Measurements from ENCODE around the gene ZNF277.

The ZNF277 gene

DNA sequence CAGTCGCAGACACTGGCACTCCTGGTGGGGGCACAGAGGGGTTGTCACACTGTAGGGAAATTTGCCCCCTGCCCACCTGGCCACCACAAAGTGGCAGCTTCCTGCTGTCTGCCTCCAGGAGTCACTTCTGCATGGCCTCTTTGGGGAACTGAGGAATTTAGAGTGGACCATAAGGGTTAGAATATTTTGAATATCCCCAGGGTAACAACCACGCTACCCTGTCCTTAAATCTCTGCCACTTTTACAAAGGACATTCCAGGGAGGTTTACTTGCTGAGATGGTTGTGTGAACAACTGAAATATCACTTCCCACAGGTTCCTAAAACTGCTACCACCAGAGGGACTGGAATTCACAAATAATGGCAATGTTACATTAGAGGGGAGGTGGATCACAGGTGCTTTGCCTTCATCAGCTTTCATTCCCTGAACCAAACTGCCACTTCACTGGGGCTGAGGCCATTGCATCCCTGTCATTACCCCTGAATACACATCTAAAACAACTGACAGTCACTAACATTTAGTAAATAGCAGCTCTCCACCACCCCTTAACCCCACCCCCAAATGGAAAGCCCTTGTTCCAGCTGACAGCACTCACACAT, 155.7 kb downstream of the ZNF277 start:
- TF ChIP-seq ARNTL (CRISPR knock-in tag; IDR thresholded peaks at IDR 0.05; ENCODE audit: borderline replicate concordance, low read depth), result no peak
- TF ChIP-seq BACH2 (CRISPR knock-in tag; IDR thresholded peaks at IDR 0.05; ENCODE audit: borderline replicate concordance), result no peak
- no peak for TF ChIP-seq OSR1 (CRISPR knock-in tag; IDR thresholded peaks at IDR 0.05)
- TF ChIP-seq ZC3H10 (CRISPR knock-in tag; IDR thresholded peaks at IDR 0.05), result no peak
- TF ChIP-seq, protein P1, sequence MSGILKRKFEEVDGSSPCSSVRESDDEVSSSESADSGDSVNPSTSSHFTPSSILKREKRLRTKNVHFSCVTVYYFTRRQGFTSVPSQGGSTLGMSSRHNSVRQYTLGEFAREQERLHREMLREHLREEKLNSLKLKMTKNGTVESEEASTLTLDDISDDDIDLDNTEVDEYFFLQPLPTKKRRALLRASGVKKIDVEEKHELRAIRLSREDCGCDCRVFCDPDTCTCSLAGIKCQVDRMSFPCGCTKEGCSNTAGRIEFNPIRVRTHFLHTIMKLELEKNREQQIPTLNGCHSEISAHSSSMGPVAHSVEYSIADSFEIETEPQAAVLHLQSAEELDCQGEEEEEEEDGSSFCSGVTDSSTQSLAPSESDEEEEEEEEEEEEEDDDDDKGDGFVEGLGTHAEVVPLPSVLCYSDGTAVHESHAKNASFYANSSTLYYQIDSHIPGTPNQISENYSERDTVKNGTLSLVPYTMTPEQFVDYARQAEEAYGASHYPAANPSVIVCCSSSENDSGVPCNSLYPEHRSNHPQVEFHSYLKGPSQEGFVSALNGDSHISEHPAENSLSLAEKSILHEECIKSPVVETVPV (CRISPR knock-in tag; IDR thresholded peaks at IDR 0.05), result no peak
- no peak for TF ChIP-seq ZFP3 (CRISPR knock-in tag; IDR thresholded peaks at IDR 0.05)
- no peak for TF ChIP-seq ISL1 (CRISPR knock-in tag; IDR thresholded peaks at IDR 0.05)
- no peak for TF ChIP-seq PPARA (CRISPR knock-in tag; IDR thresholded peaks at IDR 0.05; ENCODE audit: borderline replicate concordance)
- TF ChIP-seq TCF4 (CRISPR knock-in tag; IDR thresholded peaks at IDR 0.05; ENCODE audit: borderline replicate concordance), result no peak
- no peak for TF ChIP-seq RARB (CRISPR knock-in tag; IDR thresholded peaks at IDR 0.05)
- no peak for TF ChIP-seq ZFP30 (CRISPR knock-in tag; IDR thresholded peaks at IDR 0.05)
- ATAC-seq, result no peak; the same call in 1 of the 3 replicates

DNA sequence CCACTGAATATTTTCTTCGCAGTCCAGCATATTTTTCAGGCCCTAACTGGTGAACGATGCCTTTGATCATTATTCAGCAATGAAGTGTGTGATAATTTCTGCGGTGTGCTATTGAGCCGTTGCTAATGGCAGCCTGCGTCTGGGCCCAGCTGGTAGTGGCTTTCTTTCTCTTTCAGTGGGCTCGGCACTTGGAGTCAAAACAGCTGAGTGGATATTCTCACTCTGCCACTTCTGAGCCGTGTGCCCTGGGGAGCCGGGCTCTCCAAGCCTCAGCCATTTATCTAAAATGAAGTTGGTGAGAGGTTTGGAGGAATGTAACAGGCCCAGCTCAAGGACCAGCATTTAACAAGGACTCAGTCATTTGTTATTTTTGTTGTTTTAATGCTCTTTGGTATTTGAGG, 156.2 kb downstream of the ZNF277 start:
- ATAC-seq, result no peak
- TF ChIP-seq, protein P1 (CRISPR knock-in tag; IDR thresholded peaks at IDR 0.05), result no peak
- TF ChIP-seq PPARA (CRISPR knock-in tag; IDR thresholded peaks at IDR 0.05; ENCODE audit: borderline replicate concordance) (no peak), ZNF70 (CRISPR knock-in tag; IDR thresholded peaks at IDR 0.05) (no peak), ARNTL (CRISPR knock-in tag; IDR thresholded peaks at IDR 0.05; ENCODE audit: borderline replicate concordance, low read depth) (no peak), GLIS3 (CRISPR knock-in tag; IDR thresholded peaks at IDR 0.05) (no peak), TCF4 (CRISPR knock-in tag; IDR thresholded peaks at IDR 0.05; ENCODE audit: borderline replicate concordance) (no peak), ESRRG (CRISPR knock-in tag; IDR thresholded peaks at IDR 0.05) (no peak), CSDC2 (CRISPR knock-in tag; IDR thresholded peaks at IDR 0.05) (no peak), ZNF8 (CRISPR knock-in tag; IDR thresholded peaks at IDR 0.05) (no peak), TOX (CRISPR knock-in tag; IDR thresholded peaks at IDR 0.05; ENCODE audit: borderline replicate concordance) (no peak), SNAI2 (CRISPR knock-in tag; IDR thresholded peaks at IDR 0.05) (no peak)
- TF ChIP-seq, protein P2, sequence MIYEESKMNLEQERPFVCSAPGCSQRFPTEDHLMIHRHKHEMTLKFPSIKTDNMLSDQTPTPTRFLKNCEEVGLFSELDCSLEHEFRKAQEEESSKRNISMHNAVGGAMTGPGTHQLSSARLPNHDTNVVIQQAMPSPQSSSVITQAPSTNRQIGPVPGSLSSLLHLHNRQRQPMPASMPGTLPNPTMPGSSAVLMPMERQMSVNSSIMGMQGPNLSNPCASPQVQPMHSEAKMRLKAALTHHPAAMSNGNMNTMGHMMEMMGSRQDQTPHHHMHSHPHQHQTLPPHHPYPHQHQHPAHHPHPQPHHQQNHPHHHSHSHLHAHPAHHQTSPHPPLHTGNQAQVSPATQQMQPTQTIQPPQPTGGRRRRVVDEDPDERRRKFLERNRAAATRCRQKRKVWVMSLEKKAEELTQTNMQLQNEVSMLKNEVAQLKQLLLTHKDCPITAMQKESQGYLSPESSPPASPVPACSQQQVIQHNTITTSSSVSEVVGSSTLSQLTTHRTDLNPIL (CRISPR knock-in tag; IDR thresholded peaks at IDR 0.05; ENCODE audit: low read depth), result no peak
- TF ChIP-seq, protein P3, sequence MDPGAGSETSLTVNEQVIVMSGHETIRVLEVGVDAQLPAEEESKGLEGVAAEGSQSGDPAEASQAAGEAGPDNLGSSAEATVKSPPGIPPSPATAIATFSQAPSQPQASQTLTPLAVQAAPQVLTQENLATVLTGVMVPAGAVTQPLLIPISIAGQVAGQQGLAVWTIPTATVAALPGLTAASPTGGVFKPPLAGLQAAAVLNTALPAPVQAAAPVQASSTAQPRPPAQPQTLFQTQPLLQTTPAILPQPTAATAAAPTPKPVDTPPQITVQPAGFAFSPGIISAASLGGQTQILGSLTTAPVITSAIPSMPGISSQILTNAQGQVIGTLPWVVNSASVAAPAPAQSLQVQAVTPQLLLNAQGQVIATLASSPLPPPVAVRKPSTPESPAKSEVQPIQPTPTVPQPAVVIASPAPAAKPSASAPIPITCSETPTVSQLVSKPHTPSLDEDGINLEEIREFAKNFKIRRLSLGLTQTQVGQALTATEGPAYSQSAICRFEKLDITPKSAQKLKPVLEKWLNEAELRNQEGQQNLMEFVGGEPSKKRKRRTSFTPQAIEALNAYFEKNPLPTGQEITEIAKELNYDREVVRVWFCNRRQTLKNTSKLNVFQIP (CRISPR knock-in tag; IDR thresholded peaks at IDR 0.05; ENCODE audit: borderline replicate concordance, low read depth), result no peak
- TF ChIP-seq, protein P4, sequence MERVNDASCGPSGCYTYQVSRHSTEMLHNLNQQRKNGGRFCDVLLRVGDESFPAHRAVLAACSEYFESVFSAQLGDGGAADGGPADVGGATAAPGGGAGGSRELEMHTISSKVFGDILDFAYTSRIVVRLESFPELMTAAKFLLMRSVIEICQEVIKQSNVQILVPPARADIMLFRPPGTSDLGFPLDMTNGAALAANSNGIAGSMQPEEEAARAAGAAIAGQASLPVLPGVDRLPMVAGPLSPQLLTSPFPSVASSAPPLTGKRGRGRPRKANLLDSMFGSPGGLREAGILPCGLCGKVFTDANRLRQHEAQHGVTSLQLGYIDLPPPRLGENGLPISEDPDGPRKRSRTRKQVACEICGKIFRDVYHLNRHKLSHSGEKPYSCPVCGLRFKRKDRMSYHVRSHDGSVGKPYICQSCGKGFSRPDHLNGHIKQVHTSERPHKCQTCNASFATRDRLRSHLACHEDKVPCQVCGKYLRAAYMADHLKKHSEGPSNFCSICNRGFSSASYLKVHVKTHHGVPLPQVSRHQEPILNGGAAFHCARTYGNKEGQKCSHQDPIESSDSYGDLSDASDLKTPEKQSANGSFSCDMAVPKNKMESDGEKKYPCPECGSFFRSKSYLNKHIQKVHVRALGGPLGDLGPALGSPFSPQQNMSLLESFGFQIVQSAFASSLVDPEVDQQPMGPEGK (CRISPR knock-in tag; IDR thresholded peaks at IDR 0.05; ENCODE audit: borderline replicate concordance), result no peak

DNA sequence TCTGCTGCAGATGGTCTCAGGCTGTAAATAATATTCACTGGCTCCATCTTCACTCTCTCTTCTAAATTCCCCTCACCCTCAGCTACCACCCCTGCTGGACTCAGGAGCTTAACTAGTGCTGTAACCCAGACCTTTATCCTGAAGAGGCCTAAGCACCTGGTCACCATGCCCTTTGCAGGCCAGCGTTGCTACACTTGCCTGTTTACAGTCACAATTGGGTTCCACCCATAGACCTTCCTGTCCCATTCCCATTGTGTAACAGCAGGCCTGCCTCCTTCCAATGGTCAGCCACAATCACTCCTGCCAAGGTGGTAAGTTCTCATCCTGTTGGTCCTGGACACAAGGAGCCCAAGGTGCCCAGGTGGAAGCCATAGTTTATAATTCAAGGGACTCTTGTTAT, 157.9 kb downstream of the ZNF277 start:
- TF ChIP-seq PPARA (CRISPR knock-in tag; IDR thresholded peaks at IDR 0.05; ENCODE audit: borderline replicate concordance) (no peak), ZC3H10 (CRISPR knock-in tag; IDR thresholded peaks at IDR 0.05) (no peak)
- no peak for ATAC-seq

DNA sequence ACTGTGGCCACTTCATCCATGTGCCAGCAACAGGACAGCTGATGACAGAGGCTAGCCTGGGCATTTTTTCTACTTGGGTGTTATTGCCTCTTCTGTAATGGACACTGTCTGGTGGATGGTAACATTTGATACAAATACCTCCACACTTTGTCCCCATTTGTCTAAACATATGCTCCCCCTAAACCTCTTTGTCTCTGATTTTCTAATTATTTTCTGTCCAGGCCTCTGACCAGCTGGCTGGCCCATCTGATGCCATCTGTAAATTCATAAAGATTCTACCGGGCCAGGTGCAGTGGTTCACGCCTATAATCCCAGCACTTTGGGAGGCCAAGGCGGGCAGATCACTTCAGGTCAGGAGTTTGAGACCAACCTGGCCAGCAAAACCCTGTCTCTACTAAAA, 159.1 kb downstream of the ZNF277 start:
- ATAC-seq, result no peak
- TF ChIP-seq GLIS3 (CRISPR knock-in tag; IDR thresholded peaks at IDR 0.05) (no peak), TOX (CRISPR knock-in tag; IDR thresholded peaks at IDR 0.05; ENCODE audit: borderline replicate concordance) (no peak), ZFP30 (CRISPR knock-in tag; IDR thresholded peaks at IDR 0.05) (no peak)

Data from SK-N-SH treated with all-trans-retinoic acid at 6 μM for 48 hours (cell line).